ENCODE measurements around the gene IFITM1.

The IFITM1 gene

GRCh38 chr11:304061-304506 is 9.8 kb upstream of the IFITM1 start:
- no peak overlapping the region for H3K4me2 ChIP-seq (ENCODE audit: low read length)
- H3K79me2 ChIP-seq (ENCODE audit: insufficient read depth, low read length) = no peaks in the 10 kb centered on the region
- H2AFZ ChIP-seq (ENCODE audit: low read length) = no peak overlapping the region

GRCh38 chr11:304915-305843 is 8.7 kb upstream of the IFITM1 start:
- H3K27ac ChIP-seq (ENCODE audit: low read depth, low read length, poor library complexity, severe bottlenecking) = no peak overlapping the region
- no peak overlapping the region for H3K9ac ChIP-seq (ENCODE audit: low read length)

More at GRCh38 chr11:304061-304506, 9.8 kb upstream of the IFITM1 start:
- H4K20me1 ChIP-seq (ENCODE audit: insufficient read depth, low read length) = no peaks in the 10 kb centered on the region
- no peak for TF ChIP-seq EZH2 (IDR thresholded peaks at IDR 0.05; ENCODE audit: borderline replicate concordance, low read length)
- H3K27me3 ChIP-seq (ENCODE audit: insufficient read depth, low read length) = peaks cover 5% of the 10 kb centered on the region; the same call in 1 of the 2 replicates
- no peaks in the 10 kb centered on the region for H3K9me3 ChIP-seq (ENCODE audit: low read length)
- no peaks in the 10 kb centered on the region for H3K9me2 ChIP-seq (ENCODE audit: low read depth, low read length)
- no peak overlapping the region for H3K27ac ChIP-seq (ENCODE audit: low read depth, low read length, poor library complexity, severe bottlenecking)
- H3K4me3 ChIP-seq (ENCODE audit: low read depth, low read length, poor library complexity, severe bottlenecking) = no peak overlapping the region
- peaks cover 7% of the 10 kb centered on the region for H3K4me1 ChIP-seq (ENCODE audit: insufficient read depth, low read length, severe bottlenecking)
- H3K36me3 ChIP-seq (ENCODE audit: insufficient read depth, low read length) = no peaks in the 10 kb centered on the region
- no peaks in the 10 kb centered on the region for H3F3A ChIP-seq (ENCODE audit: insufficient read depth, low read length)
- H3K9ac ChIP-seq (ENCODE audit: low read length) = no peak overlapping the region

GRCh38 chr11:305844-306211 is 8.0 kb upstream of the IFITM1 start:
- no peak overlapping the region for H3K4me2 ChIP-seq (ENCODE audit: low read length)
- TF ChIP-seq EZH2 (IDR thresholded peaks at IDR 0.05; ENCODE audit: borderline replicate concordance, low read length) (no peak), CTCF (IDR thresholded peaks at IDR 0.05; ENCODE audit: low read length) (no peak)
- no peaks in the 10 kb centered on the region for H3K9me2 ChIP-seq (ENCODE audit: low read depth, low read length)
- H2AFZ ChIP-seq (ENCODE audit: low read length) = no peak overlapping the region
- no peaks in the 10 kb centered on the region for H3K79me2 ChIP-seq (ENCODE audit: insufficient read depth, low read length)
- no peaks in the 10 kb centered on the region for H3K36me3 ChIP-seq (ENCODE audit: insufficient read depth, low read length)
- H3K4me1 ChIP-seq (ENCODE audit: insufficient read depth, low read length, severe bottlenecking) = peaks cover 7% of the 10 kb centered on the region
- no peaks in the 10 kb centered on the region for H3K27me3 ChIP-seq (ENCODE audit: insufficient read depth, low read length)
- H3K9ac ChIP-seq (ENCODE audit: low read length) = no peak overlapping the region
- no peaks in the 10 kb centered on the region for H3F3A ChIP-seq (ENCODE audit: insufficient read depth, low read length)
- no peaks in the 10 kb centered on the region for H4K20me1 ChIP-seq (ENCODE audit: insufficient read depth, low read length)
- no peak overlapping the region for H3K27ac ChIP-seq (ENCODE audit: low read depth, low read length, poor library complexity, severe bottlenecking)
- H3K9me3 ChIP-seq (ENCODE audit: low read length) = no peaks in the 10 kb centered on the region
- no peak overlapping the region for H3K4me3 ChIP-seq (ENCODE audit: low read depth, low read length, poor library complexity, severe bottlenecking)

More at GRCh38 chr11:304915-305843, 8.7 kb upstream of the IFITM1 start:
- H3K4me3 ChIP-seq (ENCODE audit: low read depth, low read length, poor library complexity, severe bottlenecking) = no peak overlapping the region
- no peak overlapping the region for H3K4me2 ChIP-seq (ENCODE audit: low read length)
- H2AFZ ChIP-seq (ENCODE audit: low read length) = no peak overlapping the region
- no peaks in the 10 kb centered on the region for H3F3A ChIP-seq (ENCODE audit: insufficient read depth, low read length)
- H3K36me3 ChIP-seq (ENCODE audit: insufficient read depth, low read length) = no peaks in the 10 kb centered on the region
- H4K20me1 ChIP-seq (ENCODE audit: insufficient read depth, low read length) = no peaks in the 10 kb centered on the region
- no peaks in the 10 kb centered on the region for H3K79me2 ChIP-seq (ENCODE audit: insufficient read depth, low read length)
- TF ChIP-seq CTCF (IDR thresholded peaks at IDR 0.05; ENCODE audit: low read length) (peak; percentile 79), EZH2 (IDR thresholded peaks at IDR 0.05; ENCODE audit: borderline replicate concordance, low read length) (no peak)
- no peaks in the 10 kb centered on the region for H3K9me3 ChIP-seq (ENCODE audit: low read length)
- H3K27me3 ChIP-seq (ENCODE audit: insufficient read depth, low read length) = peaks cover 5% of the 10 kb centered on the region; the same call in 1 of the 2 replicates
- H3K4me1 ChIP-seq (ENCODE audit: insufficient read depth, low read length, severe bottlenecking) = peaks cover 7% of the 10 kb centered on the region
- H3K9me2 ChIP-seq (ENCODE audit: low read depth, low read length) = no peaks in the 10 kb centered on the region
